Hippocampal formation (tissue), 2 donors: ENCODE results near the gene USP30.
"Not testable (repeated sequence)": the region's sequence is repeated elsewhere in the genome, so short reads cannot be mapped to it uniquely, and the experiment has no call there.

Experiments used
- DNase-seq, 2 donors: peaks; one replicate each; lab custom pipeline; 2025; lab: John Stamatoyannopoulos, UW

The USP30 gene

GRCh38 chr12:109052414-109053323, at the start of gene USP30:
TSS of gene USP30 (plus strand) at chr12:109052576. CDS start at chr12:109052679, 103 bp downstream.
- DNase-seq = peak; percentile 75 to 83

- DNase-seq = no peak
These were observed 48.4 kb upstream of the USP30 start for GRCh38 chr12:109004017-109004416.

DNA sequence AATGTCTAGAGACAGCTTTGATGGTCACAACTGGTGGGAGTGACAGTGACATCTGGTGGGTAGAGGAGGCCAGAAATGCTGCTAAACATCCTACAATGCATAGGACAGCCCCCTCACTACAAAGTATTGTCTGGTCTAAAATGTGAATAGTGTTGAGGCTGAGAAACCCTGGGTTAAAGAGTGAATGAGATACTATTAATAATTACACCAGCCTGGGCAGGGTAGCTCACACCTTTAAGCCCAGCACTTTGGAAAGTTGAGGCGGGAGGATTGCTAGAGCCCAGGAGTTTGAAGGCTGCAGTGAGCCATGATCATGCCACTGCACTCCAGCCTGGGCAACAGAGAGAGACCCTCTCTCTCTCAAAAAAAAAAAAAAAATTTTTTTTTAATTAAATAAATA, 42.6 kb upstream of the USP30 start:
- DNase-seq = no peak

GRCh38 chr12:109010259-109010658, 42.1 kb upstream of the USP30 start:
- DNase-seq = no peak

- DNase-seq = no peak
These were observed 37.2 kb upstream of the USP30 start for GRCh38 chr12:109014984-109015765.

- no peak for DNase-seq
These were observed 36.4 kb upstream of the USP30 start for GRCh38 chr12:109016016-109016415.

DNA sequence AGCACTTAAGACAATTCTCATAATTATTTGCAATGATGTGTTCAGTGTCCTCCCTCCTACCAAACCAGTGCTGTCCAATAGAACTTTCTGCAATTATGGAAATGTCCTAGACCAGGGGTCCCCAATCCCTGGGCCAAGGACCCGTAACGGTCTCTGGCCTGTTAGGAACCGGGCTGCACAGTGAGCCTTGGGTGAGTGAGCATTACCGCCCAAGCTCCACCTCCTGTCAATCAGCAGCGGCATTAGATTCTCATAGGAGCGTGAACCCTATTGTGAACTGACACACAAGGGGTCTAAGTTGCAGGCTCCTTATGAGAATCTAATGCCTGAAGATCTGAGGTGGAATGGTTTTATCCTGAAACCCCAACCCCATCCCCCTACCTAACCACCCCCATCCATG, 35.4 kb upstream of the USP30 start:
- no peak for DNase-seq

DNA sequence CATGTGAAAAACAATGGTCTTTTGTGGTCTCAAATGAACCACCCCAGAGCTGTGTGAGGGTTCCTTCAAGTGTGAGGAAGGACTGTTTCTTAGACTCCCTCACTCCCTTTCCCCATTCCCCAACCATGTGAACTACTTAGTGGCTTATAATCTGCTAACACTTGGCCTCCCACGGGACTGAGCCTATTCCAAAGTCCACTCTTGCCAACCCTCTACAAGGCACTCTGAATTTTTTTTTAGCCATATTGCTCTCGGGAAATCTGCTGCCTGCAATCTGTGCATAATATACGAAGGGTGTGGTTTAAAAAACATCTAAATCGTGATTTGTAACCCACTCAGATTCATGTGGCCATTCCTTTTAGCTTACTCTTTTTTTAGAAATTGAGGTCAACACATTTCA, 34.1 kb upstream of the USP30 start:
- no peak for DNase-seq

DNA sequence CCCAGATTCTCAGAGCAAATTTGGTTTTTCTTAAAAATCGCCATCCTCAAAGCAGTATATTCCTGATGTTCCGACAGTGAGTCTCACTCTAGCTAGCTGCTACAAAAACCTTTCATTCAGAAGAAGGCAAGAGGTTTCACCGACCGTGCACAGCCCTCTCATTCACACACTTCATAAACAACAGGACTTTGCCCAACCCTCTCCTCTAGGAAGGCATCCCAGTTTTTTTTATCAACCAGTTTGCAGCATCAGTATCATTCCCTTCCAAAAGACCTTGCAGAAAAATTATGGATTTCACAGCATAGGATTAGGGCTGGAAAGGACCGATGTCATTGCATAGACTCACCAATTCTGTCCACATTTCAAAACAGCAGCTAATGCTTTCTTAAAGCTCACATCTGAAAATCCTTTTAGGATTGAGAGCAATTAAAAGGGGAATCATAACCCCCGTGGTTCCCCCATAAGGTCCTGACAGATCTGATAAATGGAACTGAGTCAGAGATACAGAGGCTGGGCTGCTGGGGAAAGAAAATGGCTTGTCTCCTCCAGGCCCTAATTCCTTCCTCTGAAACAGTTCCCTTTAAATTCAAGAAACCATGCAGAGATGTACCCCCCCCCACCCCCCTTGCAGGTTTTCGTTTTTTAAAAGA, 32.1 kb upstream of the USP30 start:
- DNase-seq = no peak

GRCh38 chr12:109020796-109021380, 31.5 kb upstream of the USP30 start, which contains the start of gene SVOP:
TSS of gene SVOP (minus strand) at chr12:109021068. CDS start at chr12:109020868, 200 bp downstream.
- DNase-seq = peak; percentile 66

GRCh38 chr12:109027767-109028166, 24.6 kb upstream of the USP30 start:
- DNase-seq = peak in 1 of 2 donors; percentile 8

- not testable (repeated sequence) for DNase-seq
These were observed 23.8 kb upstream of the USP30 start for GRCh38 chr12:109028624-109029023.

DNA sequence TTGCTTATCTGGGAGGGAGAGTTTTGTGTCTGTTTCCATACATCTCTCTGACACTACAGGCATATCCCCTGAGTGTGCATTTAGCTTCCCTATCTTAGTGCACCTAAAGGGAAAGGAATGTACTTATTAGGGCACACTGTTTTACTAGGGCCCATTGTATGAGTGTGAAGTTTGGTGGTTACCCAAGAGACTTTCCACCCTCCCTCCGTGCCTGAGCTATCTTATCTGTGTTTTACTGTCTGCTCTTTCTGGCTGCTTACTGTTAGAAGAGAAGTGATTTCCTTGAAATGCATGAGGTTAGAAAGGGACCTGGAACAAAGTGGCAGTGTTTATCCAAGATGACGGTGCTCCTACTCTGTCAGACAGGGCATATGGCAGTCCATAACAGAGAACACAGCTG, 23.0 kb upstream of the USP30 start:
- no peak for DNase-seq

GRCh38 chr12:109033239-109034196, 18.9 kb upstream of the USP30 start:
- no peak for DNase-seq

DNA sequence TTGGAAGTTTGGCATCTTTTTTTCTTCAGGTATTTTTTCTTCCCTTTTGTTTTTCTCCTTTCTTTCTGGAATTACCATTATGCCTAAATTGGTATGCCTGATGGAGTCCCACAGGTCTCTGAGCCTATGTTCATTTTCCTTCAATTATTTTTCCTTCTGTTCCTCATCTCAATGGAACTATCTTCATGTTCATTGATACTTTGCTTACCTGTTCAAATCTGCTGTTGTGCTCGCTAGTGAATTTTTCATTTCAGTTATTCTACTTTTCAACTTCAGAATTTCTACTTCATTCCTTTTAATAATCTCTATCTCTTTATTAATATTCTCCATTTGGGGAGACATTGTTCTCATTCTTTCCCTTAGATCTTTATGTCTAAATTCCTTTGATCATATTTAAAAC, 15.4 kb upstream of the USP30 start:
- no peak for DNase-seq

DNA sequence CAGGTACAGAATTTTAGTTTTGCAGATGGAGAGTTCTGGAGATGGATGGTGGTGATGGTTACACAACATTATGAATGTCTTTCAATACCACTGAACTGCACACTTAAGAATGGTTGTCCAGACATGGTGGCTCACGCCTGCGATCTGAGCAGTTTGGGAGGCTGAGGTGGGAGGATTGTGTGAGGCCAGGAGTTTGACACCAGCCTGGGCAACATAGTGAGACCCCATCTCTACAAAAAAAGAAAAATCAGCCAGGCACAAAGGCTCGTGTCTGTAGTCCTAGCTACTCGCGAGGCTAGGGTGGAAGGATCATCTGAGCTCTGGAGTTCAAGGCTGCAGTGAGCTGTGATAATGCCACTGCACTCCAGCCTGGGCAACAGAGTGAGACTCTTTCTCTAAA, 8.1 kb upstream of the USP30 start:
- no peak for DNase-seq

GRCh38 chr12:109047081-109047805, 5.1 kb upstream of the USP30 start:
- no peak for DNase-seq

GRCh38 chr12:109048706-109049105, 3.7 kb upstream of the USP30 start:
- not testable (repeated sequence) for DNase-seq

DNA sequence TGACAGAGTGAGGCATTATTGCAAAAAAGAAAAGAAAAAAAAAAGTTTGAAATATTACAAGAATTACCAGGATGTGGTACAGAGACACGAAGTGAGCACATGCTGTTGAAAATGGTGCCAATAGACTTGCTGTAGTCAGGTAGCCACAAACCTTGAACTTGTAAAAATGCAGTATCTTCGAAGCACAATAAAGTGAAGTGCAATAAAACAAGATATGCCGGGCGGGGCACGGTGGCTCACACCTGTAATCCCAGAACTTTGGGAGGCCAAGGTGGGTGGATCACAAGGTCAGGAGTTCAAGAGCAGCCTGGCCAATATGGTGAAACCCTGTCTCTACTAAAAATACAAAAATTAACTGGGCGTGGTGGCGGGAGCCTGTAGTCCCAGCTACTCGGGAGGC, 2.6 kb upstream of the USP30 start:
- not testable (repeated sequence) for DNase-seq

- no peak for DNase-seq
These were observed 321 bp upstream of the USP30 start for GRCh38 chr12:109052097-109052413.
